Measurements from ENCODE around the gene NRM. TPM values are rescaled to one million over a fixed set of nuclear protein-coding genes. Genes with fewer than 3 reads are reported as not detected.

NRM gene, protein sequence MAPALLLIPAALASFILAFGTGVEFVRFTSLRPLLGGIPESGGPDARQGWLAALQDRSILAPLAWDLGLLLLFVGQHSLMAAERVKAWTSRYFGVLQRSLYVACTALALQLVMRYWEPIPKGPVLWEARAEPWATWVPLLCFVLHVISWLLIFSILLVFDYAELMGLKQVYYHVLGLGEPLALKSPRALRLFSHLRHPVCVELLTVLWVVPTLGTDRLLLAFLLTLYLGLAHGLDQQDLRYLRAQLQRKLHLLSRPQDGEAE
- polyA plus RNA-seq (2013, experiment 1 of 4), result 76.5 TPM
- polyA plus RNA-seq (2013, experiment 2 of 4), result 72.5 TPM
- 59.8 TPM for polyA plus RNA-seq (2013, experiment 3 of 4)
- 70.5 TPM for polyA plus RNA-seq (2013, experiment 4 of 4)

DNA sequence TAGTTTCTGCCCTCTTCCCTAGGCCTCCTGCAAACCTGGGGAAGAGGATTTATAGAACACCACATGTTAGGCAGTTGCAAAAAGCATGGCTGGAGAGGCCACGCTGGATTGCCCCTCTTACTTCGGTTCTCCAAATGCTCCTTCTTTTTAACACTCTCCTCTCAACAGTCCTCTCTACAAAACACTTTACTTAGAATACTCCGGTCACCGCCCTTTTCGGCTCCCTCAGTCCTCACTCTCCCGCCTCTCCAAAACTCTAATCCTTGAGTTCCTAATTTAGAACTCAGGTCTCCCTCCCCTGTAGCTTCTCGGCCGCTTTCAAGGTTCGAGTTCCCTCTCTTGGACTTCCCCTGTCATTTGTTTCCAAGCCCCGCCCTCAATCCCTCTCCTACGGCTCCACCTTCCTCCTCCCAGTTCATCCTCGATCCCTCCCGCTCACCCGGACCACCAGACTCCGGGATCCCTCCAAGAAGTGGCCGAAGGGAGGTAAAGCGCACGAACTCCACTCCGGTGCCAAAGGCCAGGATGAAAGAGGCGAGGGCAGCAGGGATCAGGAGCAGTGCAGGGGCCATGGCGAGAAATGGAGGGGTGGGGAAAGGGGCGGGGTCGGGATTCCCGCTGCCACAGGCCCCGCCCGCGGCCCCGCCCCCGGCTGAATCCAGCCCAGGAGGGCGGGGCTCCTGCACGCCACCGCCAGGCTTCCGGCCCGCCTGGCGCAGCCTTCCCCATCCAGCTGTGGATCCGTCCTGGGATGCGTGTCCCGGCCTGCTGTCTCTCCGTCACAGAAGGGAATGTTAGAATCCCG lies at the start of gene NRM:
Gene NRM (minus strand): TSS at position 582 of the 805 bp plus-strand sequence. CDS start 10 bp downstream, at position 572.
- WGBS, 2 experiments, result 1% methylated on average over 40 of the region's 40 CpGs
- Histone ChIP-seq H3K36me3 (ENCODE audit: control insufficient read depth, insufficient read depth, low read length) (no peaks in the 10 kb centered on the region), H3K27ac (ENCODE audit: insufficient read depth, low read depth, low read length, poor library complexity, severe bottlenecking) (peak within 1 kb of the TSS; percentile 69), H3K4me1 (ENCODE audit: control insufficient read depth, insufficient read depth, low read length) (peaks cover 29% of the 10 kb centered on the region), H3K9me3 (ENCODE audit: control insufficient read depth, low read length) (no peaks in the 10 kb centered on the region), H3K4me3 (ENCODE audit: insufficient read depth, low read depth, low read length) (peak within 1 kb of the TSS; percentile 72), H3K27me3 (ENCODE audit: control insufficient read depth, insufficient read depth, low read length, poor library complexity, severe bottlenecking) (no peaks in the 10 kb centered on the region)

DNA sequence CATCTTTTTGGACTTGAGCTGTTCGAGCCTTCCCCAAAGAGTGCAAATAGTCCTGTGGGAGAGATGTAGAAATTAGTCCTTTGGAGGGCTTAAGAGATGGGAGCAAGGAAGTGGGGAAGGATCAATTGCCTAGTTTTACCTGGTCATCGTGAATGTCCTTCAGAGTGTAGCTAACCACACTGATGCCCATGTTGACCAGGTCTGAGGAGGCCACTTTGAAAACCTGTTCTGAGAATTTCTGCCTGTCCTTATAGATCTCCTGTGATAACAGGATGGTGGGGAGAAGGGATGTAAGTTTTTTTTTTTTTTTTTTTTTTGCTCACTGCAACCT lies 49.7 kb upstream of the NRM start:
- Histone ChIP-seq H3K9me3 (ENCODE audit: control insufficient read depth, low read length) (no peaks in the 10 kb centered on the region), H3K27me3 (ENCODE audit: control insufficient read depth, insufficient read depth, low read length, poor library complexity, severe bottlenecking) (peaks cover 18% of the 10 kb centered on the region), H3K4me1 (ENCODE audit: control insufficient read depth, insufficient read depth, low read length) (peaks cover 9% of the 10 kb centered on the region), H3K27ac (ENCODE audit: insufficient read depth, low read depth, low read length, poor library complexity, severe bottlenecking) (no peak overlapping the region), H3K36me3 (ENCODE audit: control insufficient read depth, insufficient read depth, low read length) (peaks cover 18% of the 10 kb centered on the region), H3K4me3 (ENCODE audit: insufficient read depth, low read depth, low read length) (no peak overlapping the region)
- WGBS, 2 experiments, result 96 to 99% methylated on average over 2 of the region's 2 CpGs

- WGBS, 2 experiments, result 95 to 97% methylated on average over 5 of the region's 6 CpGs
- Histone ChIP-seq H3K27me3 (ENCODE audit: control insufficient read depth, insufficient read depth, low read length, poor library complexity, severe bottlenecking) (peaks cover 9% of the 10 kb centered on the region), H3K36me3 (ENCODE audit: control insufficient read depth, insufficient read depth, low read length) (peaks cover 25% of the 10 kb centered on the region), H3K27ac (ENCODE audit: insufficient read depth, low read depth, low read length, poor library complexity, severe bottlenecking) (no peak overlapping the region), H3K4me3 (ENCODE audit: insufficient read depth, low read depth, low read length) (no peak overlapping the region), H3K4me1 (ENCODE audit: control insufficient read depth, insufficient read depth, low read length) (peaks cover 9% of the 10 kb centered on the region), H3K9me3 (ENCODE audit: control insufficient read depth, low read length) (no peaks in the 10 kb centered on the region)
Measured at GRCh38 chr6:30738532-30738931, 47.7 kb upstream of the NRM start.

- 96% methylated on average over 8 of the region's 8 CpGs for WGBS, 2 experiments
- no peak overlapping the region for H3K27ac ChIP-seq (ENCODE audit: insufficient read depth, low read depth, low read length, poor library complexity, severe bottlenecking)
- H3K27me3 ChIP-seq (ENCODE audit: control insufficient read depth, insufficient read depth, low read length, poor library complexity, severe bottlenecking), result no peaks in the 10 kb centered on the region
- peaks cover 25% of the 10 kb centered on the region for H3K36me3 ChIP-seq (ENCODE audit: control insufficient read depth, insufficient read depth, low read length)
- H3K9me3 ChIP-seq (ENCODE audit: control insufficient read depth, low read length), result no peaks in the 10 kb centered on the region
- no peaks in the 10 kb centered on the region for H3K4me1 ChIP-seq (ENCODE audit: control insufficient read depth, insufficient read depth, low read length)
- H3K4me3 ChIP-seq (ENCODE audit: insufficient read depth, low read depth, low read length), result no peak overlapping the region
Measured at GRCh38 chr6:30735668-30736314, 45.0 kb upstream of the NRM start.

- peaks cover 24% of the 10 kb centered on the region for H3K36me3 ChIP-seq (ENCODE audit: control insufficient read depth, insufficient read depth, low read length)
- no peaks in the 10 kb centered on the region for H3K27me3 ChIP-seq (ENCODE audit: control insufficient read depth, insufficient read depth, low read length, poor library complexity, severe bottlenecking)
- no peaks in the 10 kb centered on the region for H3K4me1 ChIP-seq (ENCODE audit: control insufficient read depth, insufficient read depth, low read length)
- H3K4me3 ChIP-seq (ENCODE audit: insufficient read depth, low read depth, low read length), result no peak overlapping the region
- WGBS, 2 experiments, result 92 to 94% methylated on average over 12 of the region's 12 CpGs
- no peaks in the 10 kb centered on the region for H3K9me3 ChIP-seq (ENCODE audit: control insufficient read depth, low read length)
- no peak overlapping the region for H3K27ac ChIP-seq (ENCODE audit: insufficient read depth, low read depth, low read length, poor library complexity, severe bottlenecking)
Measured at GRCh38 chr6:30732237-30732943, 41.6 kb upstream of the NRM start.

GRCh38 chr6:30730601-30731435 lies 40.0 kb upstream of the NRM start:
- Histone ChIP-seq H3K36me3 (ENCODE audit: control insufficient read depth, insufficient read depth, low read length) (peaks cover 19% of the 10 kb centered on the region), H3K27ac (ENCODE audit: insufficient read depth, low read depth, low read length, poor library complexity, severe bottlenecking) (no peak overlapping the region), H3K27me3 (ENCODE audit: control insufficient read depth, insufficient read depth, low read length, poor library complexity, severe bottlenecking) (no peaks in the 10 kb centered on the region), H3K4me3 (ENCODE audit: insufficient read depth, low read depth, low read length) (no peak overlapping the region), H3K4me1 (ENCODE audit: control insufficient read depth, insufficient read depth, low read length) (no peaks in the 10 kb centered on the region), H3K9me3 (ENCODE audit: control insufficient read depth, low read length) (no peaks in the 10 kb centered on the region)
- 79 to 81% methylated on average over 30 of the region's 30 CpGs for WGBS, 2 experiments

GRCh38 chr6:30727920-30728553 lies 37.3 kb upstream of the NRM start:
- peaks cover 8% of the 10 kb centered on the region for H3K4me1 ChIP-seq (ENCODE audit: control insufficient read depth, insufficient read depth, low read length)
- WGBS, 2 experiments, result 89 to 96% methylated on average over 7 of the region's 7 CpGs
- H3K27ac ChIP-seq (ENCODE audit: insufficient read depth, low read depth, low read length, poor library complexity, severe bottlenecking), result no peak overlapping the region
- no peaks in the 10 kb centered on the region for H3K27me3 ChIP-seq (ENCODE audit: control insufficient read depth, insufficient read depth, low read length, poor library complexity, severe bottlenecking)
- H3K4me3 ChIP-seq (ENCODE audit: insufficient read depth, low read depth, low read length), result no peak overlapping the region
- H3K9me3 ChIP-seq (ENCODE audit: control insufficient read depth, low read length), result no peaks in the 10 kb centered on the region
- peaks cover 34% of the 10 kb centered on the region for H3K36me3 ChIP-seq (ENCODE audit: control insufficient read depth, insufficient read depth, low read length)

- no peak overlapping the region for H3K27ac ChIP-seq (ENCODE audit: insufficient read depth, low read depth, low read length, poor library complexity, severe bottlenecking)
- H3K27me3 ChIP-seq (ENCODE audit: control insufficient read depth, insufficient read depth, low read length, poor library complexity, severe bottlenecking), result no peaks in the 10 kb centered on the region
- WGBS, 2 experiments, result 91% methylated on average over 11 of the region's 11 CpGs
- no peak overlapping the region for H3K4me3 ChIP-seq (ENCODE audit: insufficient read depth, low read depth, low read length)
- H3K9me3 ChIP-seq (ENCODE audit: control insufficient read depth, low read length), result no peaks in the 10 kb centered on the region
- peaks cover 38% of the 10 kb centered on the region for H3K36me3 ChIP-seq (ENCODE audit: control insufficient read depth, insufficient read depth, low read length)
- peaks cover 12% of the 10 kb centered on the region for H3K4me1 ChIP-seq (ENCODE audit: control insufficient read depth, insufficient read depth, low read length)
Measured at GRCh38 chr6:30726506-30727413, 36.0 kb upstream of the NRM start.

Data from ectodermal cell (in vitro differentiated cells).